ENCODE data around the gene CHRNE.
A peak's percentile ranks its signal among the peaks of the same experiment; 100 is the strongest.
"Not testable (repeated sequence)": the region's sequence is repeated elsewhere in the genome, so short reads cannot be mapped to it uniquely, and the experiment has no call there.

CHRNE gene

DNA sequence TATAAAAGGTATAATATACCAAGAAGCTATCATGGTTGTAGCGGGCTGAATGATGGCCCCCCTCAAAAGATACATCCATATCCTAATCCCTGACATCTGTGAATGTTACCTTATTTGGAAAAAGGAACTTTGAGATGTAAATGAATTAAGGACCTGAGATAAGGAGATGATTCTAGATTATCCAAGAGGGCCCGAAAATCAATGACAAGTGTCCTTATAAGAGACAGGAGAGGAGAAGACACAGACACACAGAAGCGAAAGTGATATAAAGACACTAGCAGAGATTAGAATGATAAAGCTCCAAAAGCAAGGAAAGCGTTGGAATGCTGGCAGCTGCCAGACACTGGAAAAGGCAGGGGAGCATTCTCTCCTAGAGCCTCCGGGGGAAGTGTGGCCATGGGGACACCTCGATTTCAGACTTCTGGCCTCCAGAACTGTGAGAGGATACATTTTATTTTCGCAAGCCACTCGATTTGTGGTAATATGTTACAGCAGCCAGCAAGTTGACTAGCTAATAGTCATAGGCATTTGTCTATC, 16.7 kb upstream of the CHRNE start:
- H3K4me3 ChIP-seq (ENCODE audit: low read depth, low read length) = no peak overlapping the region

DNA sequence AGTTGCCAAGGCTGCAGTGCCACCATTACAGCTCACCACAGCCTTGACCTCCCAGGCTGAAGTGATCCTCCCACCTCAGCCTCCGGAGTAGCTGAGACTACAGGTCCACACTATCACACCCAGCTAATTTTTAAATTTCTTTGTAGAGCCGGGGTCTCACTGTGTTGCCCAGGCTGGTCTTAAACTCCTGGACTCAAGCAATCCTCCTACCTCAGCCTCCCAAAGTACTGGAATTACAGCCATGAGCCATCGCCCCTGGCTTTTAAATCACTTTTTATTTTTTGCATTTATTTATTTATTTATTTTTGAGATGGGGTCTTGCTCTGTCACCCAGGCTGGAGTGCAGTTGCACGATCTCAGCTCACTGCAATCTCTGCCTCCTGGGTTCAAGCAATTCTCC, 11.7 kb upstream of the CHRNE start:
- H3K4me3 ChIP-seq (ENCODE audit: low read depth, low read length) = not testable (repeated sequence)

More for the DNA sequence above, 16.7 kb upstream of the CHRNE start:
- TF ChIP-seq, protein P1, sequence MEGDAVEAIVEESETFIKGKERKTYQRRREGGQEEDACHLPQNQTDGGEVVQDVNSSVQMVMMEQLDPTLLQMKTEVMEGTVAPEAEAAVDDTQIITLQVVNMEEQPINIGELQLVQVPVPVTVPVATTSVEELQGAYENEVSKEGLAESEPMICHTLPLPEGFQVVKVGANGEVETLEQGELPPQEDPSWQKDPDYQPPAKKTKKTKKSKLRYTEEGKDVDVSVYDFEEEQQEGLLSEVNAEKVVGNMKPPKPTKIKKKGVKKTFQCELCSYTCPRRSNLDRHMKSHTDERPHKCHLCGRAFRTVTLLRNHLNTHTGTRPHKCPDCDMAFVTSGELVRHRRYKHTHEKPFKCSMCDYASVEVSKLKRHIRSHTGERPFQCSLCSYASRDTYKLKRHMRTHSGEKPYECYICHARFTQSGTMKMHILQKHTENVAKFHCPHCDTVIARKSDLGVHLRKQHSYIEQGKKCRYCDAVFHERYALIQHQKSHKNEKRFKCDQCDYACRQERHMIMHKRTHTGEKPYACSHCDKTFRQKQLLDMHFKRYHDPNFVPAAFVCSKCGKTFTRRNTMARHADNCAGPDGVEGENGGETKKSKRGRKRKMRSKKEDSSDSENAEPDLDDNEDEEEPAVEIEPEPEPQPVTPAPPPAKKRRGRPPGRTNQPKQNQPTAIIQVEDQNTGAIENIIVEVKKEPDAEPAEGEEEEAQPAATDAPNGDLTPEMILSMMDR (IDR thresholded peaks at IDR 0.05; ENCODE audit: low read depth, low read length) = no peak

DNA sequence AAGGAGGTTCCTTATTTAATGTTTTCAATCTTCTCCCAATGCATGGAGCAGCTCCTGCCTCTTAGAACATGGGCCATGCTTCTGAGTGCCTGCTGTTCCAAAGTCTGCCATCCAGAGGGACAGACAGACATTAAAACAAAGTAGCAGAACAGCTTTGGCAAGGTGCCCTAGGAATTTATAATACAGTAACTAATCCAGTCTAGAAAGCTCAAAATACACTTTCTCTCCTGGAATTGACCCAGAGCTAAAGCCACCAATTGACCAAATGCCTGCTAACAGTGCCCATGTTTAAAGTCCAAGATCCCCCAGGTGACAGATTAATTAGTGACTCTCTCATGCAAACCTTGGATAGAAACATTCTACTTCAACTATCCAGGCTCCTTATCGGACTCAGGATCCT, 11.1 kb upstream of the CHRNE start:
- TF ChIP-seq, protein P1 (IDR thresholded peaks at IDR 0.05; ENCODE audit: low read depth, low read length) = no peak
- H3K4me3 ChIP-seq (ENCODE audit: low read depth, low read length) = no peak overlapping the region

DNA sequence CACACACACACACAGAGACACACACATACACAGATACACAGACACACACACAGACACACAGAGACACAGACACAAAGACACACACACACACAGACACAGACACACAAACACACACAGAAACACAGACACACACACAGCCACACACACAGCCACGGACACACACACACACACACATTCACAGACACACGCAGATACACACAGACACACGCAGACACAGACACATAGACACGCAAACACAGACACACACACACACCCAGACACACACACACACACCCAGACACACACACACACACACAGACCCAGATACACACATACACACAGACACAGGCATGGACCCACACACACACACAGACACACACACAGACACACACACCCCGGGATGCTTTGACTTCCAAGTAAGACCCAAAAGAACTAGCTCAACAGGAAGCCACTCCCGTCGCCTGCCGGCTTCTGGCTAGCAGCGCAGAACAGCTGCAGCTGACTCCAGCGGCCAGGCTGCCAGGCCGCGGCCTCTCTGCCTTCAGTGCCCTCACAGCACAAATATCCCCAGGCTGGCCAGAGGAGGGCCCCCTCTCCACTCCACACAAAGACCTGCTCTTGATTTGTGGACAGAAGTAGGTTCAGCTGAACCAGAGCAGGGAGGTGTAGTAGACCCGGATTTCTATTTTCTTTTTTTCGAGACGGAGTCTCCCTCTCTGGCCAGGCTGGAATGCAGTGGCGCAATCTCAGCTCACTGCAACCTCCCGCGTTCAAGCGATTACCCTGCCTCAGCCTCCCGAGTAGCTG, 6.0 kb upstream of the CHRNE start:
- no peak overlapping the region for H3K4me3 ChIP-seq (ENCODE audit: low read depth, low read length)
- TF ChIP-seq, protein P1 (IDR thresholded peaks at IDR 0.05; ENCODE audit: low read depth, low read length) = peak; percentile 75

DNA sequence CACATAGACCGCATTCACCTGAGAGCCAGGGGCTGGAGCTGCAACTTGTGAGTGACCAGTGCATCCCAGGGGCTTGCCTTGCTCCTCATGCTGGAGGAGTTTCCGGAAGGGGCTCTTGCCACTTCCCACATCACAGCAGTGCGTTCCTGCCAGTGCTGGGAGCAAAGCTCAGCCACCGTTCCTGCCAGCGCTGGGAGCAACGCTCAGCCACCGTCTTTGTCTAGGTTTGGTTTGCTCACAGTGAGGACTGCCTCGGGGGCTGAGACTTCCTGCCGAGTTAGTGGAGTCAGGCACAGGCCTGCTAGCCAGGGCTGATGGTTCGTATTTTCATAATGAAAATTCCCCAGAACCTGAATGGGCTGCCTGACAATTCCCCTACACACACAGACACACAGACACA, 5.4 kb upstream of the CHRNE start:
- no peak overlapping the region for H3K4me3 ChIP-seq (ENCODE audit: low read depth, low read length)
- TF ChIP-seq, protein P1 (IDR thresholded peaks at IDR 0.05; ENCODE audit: low read depth, low read length) = no peak

DNA sequence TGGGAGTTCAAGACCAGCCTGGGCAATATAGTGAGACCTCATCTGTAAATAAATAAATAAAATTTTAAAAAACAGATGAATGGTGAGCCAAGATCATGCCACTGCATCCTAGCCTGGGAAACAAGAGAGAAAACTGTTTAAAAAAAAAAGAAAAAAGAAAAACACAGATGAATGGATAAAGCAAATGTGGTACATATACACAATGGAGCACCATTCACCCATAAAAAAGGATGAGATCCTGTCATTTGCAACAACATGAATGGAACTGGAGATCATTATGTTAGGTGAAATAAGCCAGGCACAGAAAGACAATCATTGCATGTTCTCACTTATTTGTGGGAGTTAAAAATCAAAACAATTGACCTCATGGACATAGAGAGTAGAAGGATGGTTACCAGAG, 3.7 kb upstream of the CHRNE start:
- not testable (repeated sequence) for H3K4me3 ChIP-seq (ENCODE audit: low read depth, low read length)

DNA sequence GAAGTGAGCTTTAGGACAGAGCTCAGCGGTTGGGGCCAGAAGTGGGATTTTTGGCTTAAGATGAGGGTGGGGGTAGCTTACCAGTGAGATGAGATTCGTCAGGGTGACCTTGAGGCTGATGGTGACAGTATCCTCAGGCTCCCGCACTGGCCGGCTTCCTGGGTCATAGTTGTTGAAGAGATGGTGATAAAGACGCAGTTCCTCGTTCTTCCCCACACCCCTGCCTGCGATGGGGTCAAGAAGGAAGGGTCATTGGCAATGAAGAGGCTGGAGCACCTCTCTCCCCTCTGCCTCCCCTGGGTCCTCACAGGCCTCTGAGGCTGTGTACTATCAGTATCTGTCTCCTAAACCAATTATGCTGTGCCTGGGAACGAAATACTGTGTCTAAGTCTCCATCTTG, 358 bp downstream of the CHRNE start:
- TF ChIP-seq, protein P1 (IDR thresholded peaks at IDR 0.05; ENCODE audit: low read depth, low read length) = no peak

DNA sequence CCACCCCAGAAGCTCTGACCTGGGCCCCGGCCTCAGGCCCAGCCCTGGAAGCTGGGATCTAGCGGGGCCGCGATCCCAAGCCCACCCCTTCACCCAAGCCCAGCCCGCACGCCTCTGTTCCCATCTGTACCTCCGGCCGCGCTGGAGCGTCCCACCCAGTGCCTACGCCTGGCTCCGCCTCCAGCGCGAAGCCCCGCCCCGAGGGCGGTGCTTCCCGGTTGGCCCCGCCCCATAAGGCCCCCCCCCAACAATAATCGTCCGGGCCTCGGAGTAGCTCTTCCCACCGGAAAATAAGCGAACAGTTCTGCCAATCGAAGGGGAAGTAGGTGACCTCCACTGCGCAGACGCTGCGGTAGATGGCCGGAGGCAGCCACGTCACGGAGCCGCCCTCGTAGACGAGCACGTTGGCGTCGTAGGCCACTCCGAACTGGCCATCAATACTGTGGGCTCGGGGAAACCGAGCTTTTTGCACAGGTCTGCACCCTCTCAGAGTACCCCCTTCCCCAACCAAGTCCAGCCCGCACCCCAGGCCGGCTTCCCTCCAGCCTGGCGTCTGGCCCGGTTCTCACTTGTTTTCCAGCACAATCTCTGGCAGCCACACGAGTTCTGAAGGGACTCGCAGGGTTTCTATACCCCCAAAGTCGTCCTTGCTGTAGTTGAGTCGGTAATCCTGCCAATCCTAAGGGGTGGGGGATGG, 1.1 kb downstream of the CHRNE start:
- TF ChIP-seq, protein P1 (IDR thresholded peaks at IDR 0.05; ENCODE audit: low read depth, low read length) = no peak
- H3K4me3 ChIP-seq (ENCODE audit: low read depth, low read length) = no peak overlapping the region

More for the DNA sequence above, 358 bp downstream of the CHRNE start:
- no peak overlapping the region for H3K4me3 ChIP-seq (ENCODE audit: low read depth, low read length)
